Measurements from ENCODE around the gene CTNNA3.

Gene CTNNA3

DNA sequence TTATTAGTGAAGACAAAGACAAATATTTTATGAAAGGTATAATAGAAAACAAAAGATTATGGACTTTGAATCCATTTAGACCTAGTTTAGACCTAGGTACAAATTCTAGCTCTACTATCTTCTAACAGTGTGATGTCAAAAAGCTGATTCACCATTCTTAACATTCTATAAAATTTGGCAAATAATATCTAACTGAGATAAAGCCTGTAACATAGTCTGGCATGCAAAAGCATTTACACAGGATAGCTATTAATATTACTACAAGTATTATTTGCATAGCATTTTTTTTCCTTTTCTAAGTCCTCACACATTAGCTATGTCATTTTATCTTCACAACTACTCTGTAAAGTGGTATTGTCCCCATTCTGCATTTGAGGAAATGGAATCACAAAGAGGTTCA, 949.7 kb downstream of the CTNNA3 start:
- no peak for DNase-seq (ENCODE audit: low read depth, low spot score)
- no peak overlapping the region for H3K27ac ChIP-seq

DNA sequence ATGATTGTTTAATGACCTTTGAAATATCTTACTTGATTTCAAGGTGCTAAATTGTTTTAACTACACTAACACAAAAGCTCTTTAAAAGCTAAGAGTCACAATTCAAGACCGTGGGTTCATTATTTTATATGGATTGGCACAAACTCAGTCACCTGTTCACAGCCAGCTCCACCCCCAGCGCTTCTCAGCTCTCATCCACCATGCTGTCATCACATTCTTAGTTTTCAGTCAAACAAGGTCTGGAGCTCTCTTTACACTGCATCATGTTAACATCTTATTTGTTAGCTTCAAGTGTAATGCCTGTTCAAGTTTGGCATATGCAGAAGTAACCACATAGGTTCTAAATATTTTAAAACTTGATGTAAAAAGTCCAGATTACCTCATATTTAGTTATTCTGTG, 951.1 kb downstream of the CTNNA3 start:
- no peak overlapping the region for H3K27ac ChIP-seq
- DNase-seq (ENCODE audit: low read depth, low spot score) = no peak

DNA sequence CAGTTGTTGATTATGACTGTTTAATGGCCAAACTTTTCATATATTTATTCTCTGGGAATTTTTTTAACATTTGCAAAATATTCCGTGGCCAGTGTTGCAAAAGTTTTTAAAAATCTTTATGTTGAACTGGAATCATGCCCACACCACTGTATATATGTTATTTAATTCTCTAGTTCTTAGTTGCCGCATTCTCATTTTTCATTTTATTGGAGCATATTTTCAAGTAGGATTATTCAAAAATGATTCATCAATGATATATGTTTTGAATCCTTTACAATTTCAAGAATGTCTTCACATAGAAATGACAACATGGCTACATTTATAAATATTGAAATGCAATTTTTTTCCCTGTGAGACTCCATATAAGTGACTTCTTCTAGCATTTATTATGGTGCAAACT, 958.8 kb downstream of the CTNNA3 start:
- DNase-seq (ENCODE audit: low read depth, low spot score) = no peak
- H3K27ac ChIP-seq = no peak overlapping the region

DNA sequence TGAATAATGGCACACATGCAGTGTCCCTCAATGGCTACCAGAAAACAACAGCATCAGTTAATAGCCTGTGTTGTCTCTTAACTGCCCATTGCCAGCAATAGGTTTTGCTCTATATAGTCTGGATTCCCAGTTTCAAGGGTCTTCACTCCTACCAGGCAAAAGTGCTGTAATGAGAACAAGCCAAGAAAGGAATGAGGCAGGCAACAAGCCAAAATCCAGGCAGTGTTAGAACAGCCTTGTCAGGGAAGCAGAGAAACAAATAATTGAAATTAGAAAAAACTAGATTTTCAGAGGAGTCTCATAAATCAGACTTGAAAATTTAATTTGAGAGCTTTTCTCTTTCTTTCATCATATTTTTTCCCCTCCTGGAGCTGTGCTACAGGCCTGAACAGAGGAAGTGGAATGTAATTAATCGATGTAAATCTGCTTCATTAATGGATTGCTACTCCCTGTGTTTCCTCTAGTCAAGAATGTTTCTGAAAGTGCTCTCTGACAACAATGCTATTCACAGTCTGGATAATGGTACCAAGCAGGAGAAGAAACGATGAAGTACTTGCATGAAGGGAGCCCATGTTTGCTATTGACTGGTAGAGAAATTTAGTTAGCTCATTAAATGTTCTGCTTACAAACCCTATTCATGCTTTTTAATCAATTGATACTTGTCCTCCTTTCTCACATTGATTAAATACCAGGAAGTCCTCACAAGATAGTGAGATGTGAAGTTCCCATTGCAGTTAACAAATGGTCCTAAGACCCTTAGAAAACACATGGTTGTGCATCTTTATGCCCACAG, 972.2 kb downstream of the CTNNA3 start:
- no peak overlapping the region for H3K27ac ChIP-seq
- DNase-seq (ENCODE audit: low read depth, low spot score) = no peak

DNA sequence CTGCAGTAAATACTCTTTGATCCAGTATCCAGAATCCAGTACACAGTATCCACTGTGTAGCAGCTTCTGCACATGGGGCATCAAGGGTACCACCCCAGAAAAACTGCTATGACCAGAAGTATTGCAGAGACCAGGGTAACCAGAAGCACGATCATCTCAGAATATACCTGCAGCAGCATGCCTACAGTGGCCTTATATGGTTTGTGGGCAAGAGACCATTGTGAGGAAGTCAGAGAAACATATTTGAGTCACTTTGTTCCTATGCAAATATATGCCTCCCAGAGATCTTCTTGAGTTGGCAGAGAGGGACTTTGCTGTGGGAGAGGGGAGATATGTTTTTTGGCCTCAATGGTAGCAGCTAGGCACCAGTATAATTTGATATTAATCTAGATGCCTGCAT, 976.5 kb downstream of the CTNNA3 start:
- DNase-seq (ENCODE audit: low read depth, low spot score) = no peak
- no peak overlapping the region for H3K27ac ChIP-seq

DNA sequence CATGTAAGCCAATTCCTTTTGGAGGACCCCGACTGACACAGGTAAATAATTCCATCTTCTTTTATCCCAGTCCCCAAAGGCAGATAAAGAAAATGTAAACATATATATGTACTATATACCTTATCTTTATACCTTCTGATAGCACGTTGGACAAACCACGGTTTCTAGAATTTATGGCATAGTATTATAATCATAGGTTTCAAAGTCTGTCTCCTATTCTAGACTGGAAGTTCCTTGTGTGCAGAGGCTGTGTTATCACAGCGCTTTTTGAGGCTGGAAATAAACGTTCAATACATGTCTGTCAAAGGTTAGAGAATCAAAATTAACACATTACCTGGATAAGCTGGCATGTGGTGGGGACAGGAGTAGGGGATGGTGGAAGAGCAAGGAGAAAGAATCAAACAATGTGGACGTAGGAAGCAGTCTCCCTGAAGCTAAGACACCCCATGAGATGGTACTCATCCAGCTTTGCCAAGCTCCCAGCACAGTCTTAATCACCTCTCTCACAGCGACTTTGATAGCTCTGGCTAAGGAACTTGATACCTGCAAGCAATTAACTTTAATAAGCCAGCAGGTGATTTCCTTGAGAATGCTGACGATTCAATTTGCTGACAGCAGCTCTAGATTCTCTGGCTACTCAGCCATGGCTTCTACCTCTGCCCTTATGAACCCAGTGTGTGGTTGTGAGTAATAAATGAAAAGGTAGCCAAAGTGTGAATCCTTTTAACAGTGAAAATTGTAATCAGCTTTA, 978.6 kb downstream of the CTNNA3 start:
- H3K27ac ChIP-seq = no peak overlapping the region
- no peak for DNase-seq (ENCODE audit: low read depth, low spot score)

DNA sequence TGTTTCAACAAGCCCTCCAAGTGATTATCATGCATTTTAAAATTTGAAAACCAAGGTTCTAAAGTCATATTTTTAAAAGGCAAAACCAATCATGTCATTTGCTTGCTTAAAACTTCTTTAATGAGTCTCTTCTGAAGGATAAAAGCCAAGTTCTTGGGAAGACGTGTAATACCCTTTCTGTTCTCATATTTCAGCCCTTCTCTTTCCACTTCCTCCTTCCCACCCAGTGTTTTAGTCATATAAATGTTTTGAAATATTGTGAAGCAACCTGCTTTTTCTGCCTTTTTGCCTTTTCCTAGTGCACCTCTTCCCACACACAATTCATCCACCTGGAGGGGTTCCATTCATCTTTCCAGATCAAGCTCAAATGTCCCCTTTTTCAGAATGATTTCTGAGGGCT, 981.3 kb downstream of the CTNNA3 start:
- DNase-seq (ENCODE audit: low read depth, low spot score) = no peak
- no peak overlapping the region for H3K27ac ChIP-seq

DNA sequence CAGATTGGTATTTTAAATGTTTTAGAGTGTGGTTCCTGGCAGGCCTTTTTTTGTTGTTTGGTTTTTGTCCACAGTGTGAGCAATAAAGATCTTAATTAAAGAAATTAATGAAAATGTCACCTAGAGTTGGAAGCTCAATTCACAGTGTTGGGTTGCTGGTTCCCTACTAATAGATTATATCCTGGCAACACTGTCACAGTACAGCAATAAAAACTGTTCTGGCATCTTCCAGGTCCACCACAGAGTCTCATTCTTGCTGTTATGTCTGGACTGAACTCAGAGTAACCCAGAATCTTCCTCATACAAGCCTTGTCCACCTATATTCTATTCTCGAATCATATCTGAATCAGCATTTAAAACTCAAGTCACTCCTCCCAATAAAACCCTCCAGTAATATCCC, 982.6 kb downstream of the CTNNA3 start:
- no peak for DNase-seq (ENCODE audit: low read depth, low spot score)
- no peak overlapping the region for H3K27ac ChIP-seq

DNA sequence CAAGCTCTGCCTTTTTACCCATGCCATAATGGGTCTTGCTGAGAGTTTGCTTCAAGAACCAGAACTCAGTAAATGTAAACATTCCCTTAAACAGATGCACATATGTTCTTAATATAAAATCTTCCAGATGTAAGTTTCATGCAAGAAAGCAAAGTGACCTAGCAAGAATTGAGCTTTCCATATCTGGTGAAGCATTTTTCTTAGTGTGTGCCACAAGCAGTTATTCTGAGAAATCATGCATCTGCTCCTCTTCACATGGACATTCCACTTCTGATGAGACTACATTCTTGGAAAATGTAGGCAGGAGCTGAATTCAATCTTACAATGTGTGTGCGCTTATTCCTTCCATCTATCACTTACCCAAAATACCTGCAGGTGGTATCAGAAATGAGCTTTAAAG, 997.9 kb downstream of the CTNNA3 start:
- no peak for DNase-seq (ENCODE audit: low read depth, low spot score)
- H3K27ac ChIP-seq = no peak overlapping the region

DNA sequence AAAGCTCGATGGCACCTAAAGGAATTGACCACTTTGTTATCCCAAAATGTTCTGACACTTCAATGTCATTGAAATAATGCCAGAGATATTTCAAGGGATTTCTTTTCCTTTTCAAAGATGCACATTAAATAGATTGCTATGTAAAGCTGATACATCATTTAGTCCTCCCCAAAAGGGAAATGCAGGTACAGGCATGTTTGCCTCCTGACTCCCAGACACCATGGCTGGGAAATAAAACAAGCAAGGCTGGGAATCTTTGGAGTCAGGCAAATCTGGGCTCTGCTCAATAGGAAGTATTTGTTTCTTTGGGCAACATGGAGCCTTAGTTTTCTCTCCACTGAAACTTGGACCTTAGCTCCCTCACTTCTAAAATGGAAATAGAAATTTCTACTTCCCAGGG, 1000.9 kb downstream of the CTNNA3 start:
- H3K27ac ChIP-seq = peak overlapping the region; percentile 26
- DNase-seq (ENCODE audit: low read depth, low spot score) = no peak

DNA sequence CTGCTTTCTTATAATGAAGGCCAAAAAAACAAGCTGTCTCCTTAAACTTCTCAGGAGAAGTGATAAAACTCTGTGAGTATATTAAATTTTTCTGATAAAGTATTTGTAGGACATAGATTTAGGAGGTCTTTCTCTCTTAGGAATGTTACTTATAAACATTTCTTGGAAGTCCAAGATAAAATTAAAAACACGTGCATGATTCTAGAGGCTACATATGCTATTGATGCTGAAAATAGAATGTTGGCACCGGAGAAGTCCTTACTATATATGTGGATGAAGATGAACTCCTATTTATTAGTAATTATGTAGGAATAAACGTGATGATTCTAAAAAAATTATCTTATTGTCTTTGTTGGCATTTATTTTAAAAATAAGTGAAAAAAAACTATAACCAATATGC, 1011.4 kb downstream of the CTNNA3 start:
- no peak for DNase-seq (ENCODE audit: low read depth, low spot score)
- H3K27ac ChIP-seq = no peak overlapping the region

DNA sequence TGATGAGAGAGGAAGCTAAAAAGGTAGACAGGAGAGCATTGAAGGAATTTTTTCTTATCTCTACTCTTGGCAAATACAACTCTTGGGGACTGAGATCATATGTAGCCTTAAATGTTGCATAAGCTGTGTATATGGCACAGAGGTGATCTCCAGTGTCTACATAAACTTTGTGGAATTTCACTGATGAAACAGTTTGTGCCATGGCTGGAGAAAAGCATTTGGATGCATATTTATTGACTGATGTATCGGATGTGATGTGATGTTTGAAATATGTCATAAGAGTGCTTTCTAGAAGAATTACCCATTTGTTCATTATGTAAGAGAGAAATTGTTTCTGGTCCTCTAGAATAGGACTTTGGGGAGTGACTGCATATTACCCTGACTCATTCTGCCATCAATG, 1015.1 kb downstream of the CTNNA3 start:
- DNase-seq (ENCODE audit: low read depth, low spot score) = no peak
- H3K27ac ChIP-seq = peak overlapping the region; percentile 36

DNA sequence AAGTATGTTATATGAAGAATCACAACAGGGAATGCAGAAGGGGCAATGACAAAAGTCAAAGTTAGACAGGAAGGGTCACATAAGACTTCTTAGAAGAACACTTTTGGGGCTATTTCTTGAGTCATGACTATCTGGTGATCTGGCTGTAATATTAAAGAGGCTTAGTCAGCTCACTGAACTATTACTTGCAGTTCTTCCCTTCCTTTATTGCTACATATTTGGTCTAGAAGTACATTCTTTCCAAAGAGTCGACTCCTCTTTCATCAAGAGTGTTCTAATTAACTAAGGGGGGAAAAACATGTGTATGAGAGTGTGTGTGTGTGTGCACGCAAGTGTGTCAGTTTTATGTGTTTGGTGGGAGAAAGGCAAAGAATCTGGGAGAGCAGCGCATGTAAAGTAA, 1017.5 kb downstream of the CTNNA3 start:
- H3K27ac ChIP-seq = peak overlapping the region; percentile 59
- DNase-seq (ENCODE audit: low read depth, low spot score) = no peak

DNA sequence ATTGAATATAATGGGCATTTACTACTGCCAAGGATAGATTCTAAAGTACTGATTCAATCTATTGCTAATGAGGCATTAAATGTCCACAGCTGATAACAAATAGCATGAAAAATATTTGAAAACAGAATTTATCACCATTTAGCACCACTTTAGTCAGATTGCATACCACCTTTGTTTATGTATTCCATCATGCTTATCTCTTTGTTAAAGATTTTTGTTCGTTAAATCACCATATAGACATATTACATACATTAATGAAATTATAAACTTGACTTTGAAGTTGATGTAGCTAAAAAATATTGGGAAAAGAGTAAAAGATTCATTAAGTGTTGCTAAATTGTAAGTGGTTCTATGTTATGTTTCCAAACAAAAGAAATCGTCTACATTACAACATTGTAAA, 1022.9 kb downstream of the CTNNA3 start:
- DNase-seq (ENCODE audit: low read depth, low spot score) = no peak
- H3K27ac ChIP-seq = no peak overlapping the region

DNA sequence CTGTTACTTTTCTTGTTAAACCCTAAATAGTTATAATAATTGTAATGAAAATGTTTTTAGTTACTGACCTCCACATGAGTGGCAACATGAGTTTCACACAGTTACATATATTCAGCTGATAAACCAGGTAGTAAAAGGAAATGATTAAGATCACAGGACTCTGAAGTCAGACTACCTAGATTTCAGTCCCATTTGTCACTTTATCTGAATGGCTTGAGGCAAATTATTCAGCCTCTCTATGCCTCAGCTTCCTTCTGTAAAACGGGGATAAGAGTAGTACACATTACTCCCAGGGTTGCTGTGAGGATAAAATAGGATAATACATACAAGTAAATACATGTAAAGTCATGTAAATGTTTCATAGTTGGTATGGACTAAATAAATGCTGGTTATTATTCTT, 1024.4 kb downstream of the CTNNA3 start:
- no peak for DNase-seq (ENCODE audit: low read depth, low spot score)
- H3K27ac ChIP-seq = peak overlapping the region; percentile 86

DNA sequence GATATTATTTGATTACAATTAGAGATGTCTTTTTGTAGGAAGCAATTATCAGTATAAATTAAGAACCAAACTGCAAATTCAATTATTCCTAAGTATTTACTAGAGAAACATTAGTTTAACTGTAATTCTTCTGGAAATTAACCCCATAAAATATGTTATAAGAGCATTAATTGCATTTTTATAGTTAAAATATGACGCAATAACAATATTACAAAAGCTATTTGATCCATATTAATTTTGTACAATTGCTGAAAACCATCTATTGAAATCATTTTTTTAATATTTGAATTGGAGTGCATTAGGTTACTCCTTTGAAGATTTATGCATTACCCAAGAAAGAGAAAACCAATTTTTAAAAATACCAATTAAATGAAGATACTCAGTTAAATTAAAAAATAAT, 1024.9 kb downstream of the CTNNA3 start:
- H3K27ac ChIP-seq = peak overlapping the region; percentile 86
- DNase-seq (ENCODE audit: low read depth, low spot score) = no peak

DNA sequence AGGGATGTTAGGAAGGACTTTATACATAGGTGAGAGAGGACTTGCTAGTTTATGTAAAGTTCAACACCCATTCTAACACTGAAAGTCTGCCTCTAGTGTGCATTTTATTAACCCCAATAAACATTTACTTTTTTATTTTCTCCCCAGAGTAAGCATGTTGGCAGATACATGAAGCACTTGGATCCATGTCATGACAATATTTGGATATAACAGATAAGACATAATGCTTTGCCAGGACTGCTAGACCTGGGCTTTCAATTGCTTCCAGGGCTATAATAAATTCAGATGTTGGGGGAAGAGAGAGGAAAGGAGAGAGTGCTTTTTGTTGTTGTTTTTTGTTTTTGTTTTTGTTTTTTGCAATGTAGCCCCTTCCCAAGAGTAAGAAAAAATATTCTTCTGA, 1039.5 kb downstream of the CTNNA3 start:
- no peak overlapping the region for H3K27ac ChIP-seq
- DNase-seq (ENCODE audit: low read depth, low spot score) = no peak

DNA sequence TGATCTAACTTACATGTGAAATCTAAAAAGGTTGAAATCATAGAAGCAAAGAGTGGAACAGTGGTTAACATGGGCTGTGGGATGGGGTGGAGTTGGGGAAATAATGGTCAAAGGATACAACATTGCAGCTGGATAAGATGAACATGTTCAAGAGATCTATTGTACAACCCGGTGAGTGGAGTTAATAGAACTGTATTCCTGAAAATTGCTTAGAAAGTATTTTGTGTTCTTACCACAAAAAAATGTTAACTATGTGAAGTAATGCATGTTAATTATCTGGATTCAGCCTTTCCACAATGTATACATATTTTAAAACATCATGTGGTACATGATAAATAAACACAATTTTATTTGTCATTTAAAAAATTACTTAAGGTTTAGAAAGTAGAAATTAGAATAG, 1041.1 kb downstream of the CTNNA3 start:
- no peak for DNase-seq (ENCODE audit: low read depth, low spot score)

DNA sequence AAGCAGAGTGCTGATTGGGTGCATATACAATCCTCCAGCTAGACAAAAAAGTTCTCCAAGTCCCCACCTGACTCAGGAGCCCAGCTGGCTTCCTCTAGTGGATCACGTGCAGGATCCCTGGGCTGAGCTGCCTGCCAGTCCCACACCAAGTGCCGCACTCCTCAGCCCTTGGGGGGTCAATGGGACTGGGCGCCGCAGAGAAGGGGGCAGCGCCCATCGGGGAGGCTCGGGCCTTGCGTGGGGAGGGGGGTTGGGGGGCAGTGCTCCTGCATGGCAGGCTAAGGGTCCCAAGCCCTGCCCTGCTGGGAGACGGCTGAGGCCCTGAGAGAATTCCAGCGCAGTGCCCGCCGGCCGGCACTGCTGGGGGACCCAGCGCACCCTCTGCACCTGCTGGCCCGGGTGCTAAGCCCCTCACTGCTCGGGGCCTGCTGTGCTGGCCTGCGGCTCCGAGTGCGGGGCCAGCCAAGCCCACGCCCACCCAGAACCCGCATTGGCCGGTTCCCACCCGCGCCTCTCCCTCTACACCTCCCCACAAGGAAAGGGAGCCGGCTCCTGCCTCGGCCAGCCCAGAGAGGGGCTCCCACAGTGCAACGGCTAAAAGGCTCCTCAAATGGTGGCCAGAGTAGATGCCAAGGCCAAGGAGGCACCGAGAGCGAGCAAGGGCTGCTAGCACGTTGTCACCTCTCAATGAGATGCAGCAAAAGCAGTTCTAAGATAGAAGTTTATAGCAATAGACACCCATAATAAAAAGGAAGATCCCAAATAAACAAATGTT, 1044.5 kb downstream of the CTNNA3 start:
- DNase-seq (ENCODE audit: low read depth, low spot score) = no peak
- no peak overlapping the region for H3K27ac ChIP-seq

More for the DNA sequence above, 1041.1 kb downstream of the CTNNA3 start:
- no peak overlapping the region for H3K27ac ChIP-seq

DNA sequence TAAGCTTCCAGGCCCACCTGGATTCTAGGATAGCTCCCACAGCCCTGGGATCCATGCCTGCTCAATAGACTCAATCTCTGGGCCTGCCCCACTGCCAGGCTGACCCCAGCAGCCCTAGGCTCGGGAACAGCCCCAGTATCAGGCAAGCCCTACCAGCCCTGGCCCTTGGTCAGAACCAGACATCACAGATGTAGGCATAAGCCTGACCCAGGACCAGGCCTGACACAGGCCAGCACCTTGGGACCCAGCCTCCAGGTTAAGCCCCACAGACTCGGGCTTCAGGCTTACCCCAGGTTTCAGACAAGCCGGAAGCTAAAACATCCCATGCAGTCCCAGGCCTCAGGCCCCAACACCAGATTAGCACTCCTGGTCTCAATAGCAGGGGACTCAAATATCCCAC, 1046.4 kb downstream of the CTNNA3 start:
- DNase-seq (ENCODE audit: low read depth, low spot score) = no peak
- no peak overlapping the region for H3K27ac ChIP-seq

DNA sequence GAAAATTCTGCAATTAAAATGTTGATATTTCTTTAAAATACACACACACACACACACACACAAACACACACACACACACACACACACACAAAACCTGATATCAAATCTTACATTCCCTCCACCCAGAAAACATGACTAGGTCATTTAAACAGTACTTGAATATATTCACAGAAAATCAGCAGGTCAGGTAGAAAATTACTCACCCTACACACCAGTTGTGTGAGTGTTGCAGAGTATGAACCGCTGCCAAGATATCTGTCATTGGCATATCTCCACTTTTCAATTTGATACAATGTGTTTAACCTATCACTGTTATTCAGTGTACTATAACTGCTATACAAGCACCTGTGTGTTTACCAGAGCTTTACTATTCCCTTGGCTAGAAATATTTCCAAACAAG, 1053.8 kb downstream of the CTNNA3 start:
- no peak overlapping the region for H3K27ac ChIP-seq
- no peak for DNase-seq (ENCODE audit: low read depth, low spot score)

All from epithelial cell of prostate (primary cell).